Measurements from ENCODE around the gene SORBS2.
"Not testable (repeated sequence)": the region's sequence is repeated elsewhere in the genome, so short reads cannot be mapped to it uniquely, and the experiment has no call there.

Gene SORBS2

GRCh38 chr4:185811509-185812364 is at the start of gene SORBS2:
Gene SORBS2 (minus strand): TSS chr4:185812194. CDS start chr4:185690571, 121,623 bp downstream.
- POLR2A ChIA-PET (ENCODE audit: low non-redundant PET): interaction anchor here (0.6 kb wide), 1 partner anchor 43 kb away, joined by 5 read pairs; no protein-coding TSS in a partner anchor
- H3K27ac ChIP-seq: no peak within 1 kb of the TSS
- peak; percentile 25 for DNase-seq (ENCODE audit: low spot score)
- CTCF ChIA-PET: interaction anchor here (0.6 kb wide), 1 partner anchor 9 kb away, joined by 3 read pairs; no protein-coding TSS in a partner anchor
- no peak for TF ChIP-seq CTCF (conservative IDR thresholded peaks at IDR 0.05; ENCODE audit: low read depth)

- ChIA-PET POLR2A (ENCODE audit: low non-redundant PET) (no interaction called here), CTCF (no interaction called here)
- H3K27ac ChIP-seq: no peak overlapping the region
- TF ChIP-seq CTCF (conservative IDR thresholded peaks at IDR 0.05; ENCODE audit: low read depth): no peak
- DNase-seq (ENCODE audit: low spot score): no peak
Observed at GRCh38 chr4:185859111-185859510, 47.1 kb upstream of the SORBS2 start.

- DNase-seq (ENCODE audit: low spot score); POLR2A ChIA-PET (ENCODE audit: low non-redundant PET); CTCF ChIA-PET; H3K27ac ChIP-seq: not testable (repeated sequence)
Observed at GRCh38 chr4:185857561-185857960, 45.6 kb upstream of the SORBS2 start.

GRCh38 chr4:185853841-185854240 is 41.8 kb upstream of the SORBS2 start:
- ChIA-PET POLR2A (ENCODE audit: low non-redundant PET) (no interaction called here), CTCF (no interaction called here)
- DNase-seq (ENCODE audit: low spot score): no peak
- H3K27ac ChIP-seq: no peak overlapping the region
- no peak for TF ChIP-seq CTCF (conservative IDR thresholded peaks at IDR 0.05; ENCODE audit: low read depth)

GRCh38 chr4:185852961-185853360 is 41.0 kb upstream of the SORBS2 start:
- no peak for TF ChIP-seq CTCF (conservative IDR thresholded peaks at IDR 0.05; ENCODE audit: low read depth)
- ChIA-PET CTCF (no interaction called here), POLR2A (ENCODE audit: low non-redundant PET) (no interaction called here)
- H3K27ac ChIP-seq: no peak overlapping the region
- no peak for DNase-seq (ENCODE audit: low spot score)

- DNase-seq (ENCODE audit: low spot score): no peak
- ChIA-PET POLR2A (ENCODE audit: low non-redundant PET) (no interaction called here), CTCF (interaction anchor here (0.6 to 0.7 kb wide), 2 partner anchors 58 to 152 kb away, joined by 3 read pairs; no protein-coding TSS in a partner anchor)
- TF ChIP-seq CTCF (conservative IDR thresholded peaks at IDR 0.05; ENCODE audit: low read depth): no peak
- no peak overlapping the region for H3K27ac ChIP-seq
Observed at GRCh38 chr4:185849664-185850550, 37.9 kb upstream of the SORBS2 start.
